HepG2 (cell line): ENCODE data around the gene ACOXL. TPM values are rescaled to one million over a fixed set of nuclear protein-coding genes. Genes with fewer than 3 reads are reported as not detected.

ENCODE experiments used
- ARHGAP35 ChIP-seq: sonication (generic); formaldehyde crosslinking; IDR thresholded peaks from 2 replicates; pipeline ENCODE4 v1.9.0; 2022; ENCODE audit warnings: mild to moderate bottlenecking, inconsistent platforms, moderate library complexity, missing genetic modification reagents, borderline replicate concordance
- BORCS8-MEF2B ChIP-seq: sonication (generic); formaldehyde crosslinking; IDR thresholded peaks from 2 replicates; pipeline ENCODE4 v1.8.0; 2022; ENCODE audit warnings: mild to moderate bottlenecking, missing genetic modification reagents
- BRF2 ChIP-seq: sonication (generic); formaldehyde crosslinking; IDR thresholded peaks from 2 replicates; pipeline ENCODE4 v1.8.1; 2022; ENCODE audit warnings: mild to moderate bottlenecking, missing genetic modification reagents
- CEBPG ChIP-seq: IDR thresholded peaks from 2 replicates; pipeline ENCODE4 v1.6.1; 2016
- GABPA ChIP-seq, 2 experiments: IDR thresholded peaks; 2 replicates each; pipeline ENCODE4 v1.6.1; 2011 to 2016; ENCODE audit warnings: low read depth in 2 of 2, low read length in 1 of 2, missing biosample characterization in 1 of 2, missing genetic modification characterization in 1 of 2
- HNF1B ChIP-seq: sonication (generic); formaldehyde crosslinking; IDR thresholded peaks from 2 replicates; pipeline ENCODE4 v1.5.1; 2020; ENCODE audit warnings: mild to moderate bottlenecking, moderate library complexity, missing genetic modification reagents
- MED8 ChIP-seq: sonication (generic); formaldehyde crosslinking; IDR thresholded peaks from 2 replicates; pipeline ENCODE4 v1.8.1; 2023; ENCODE audit warnings: mild to moderate bottlenecking, missing genetic modification reagents; ENCODE audit not compliant: insufficient replicate concordance
- MEIS2 ChIP-seq: sonication (generic); formaldehyde crosslinking; IDR thresholded peaks from 2 replicates; pipeline ENCODE4 v1.9.0; 2021; ENCODE audit warnings: mild to moderate bottlenecking, missing genetic modification reagents
- NFRKB ChIP-seq: fragments of 450-650 bp; IDR thresholded peaks from 2 replicates; pipeline ENCODE4 v1.6.1; 2017
- PCBP1 ChIP-seq: fragments of 200-400 bp; formaldehyde crosslinking; IDR thresholded peaks from 2 replicates; pipeline ENCODE4 v1.6.1; 2017; ENCODE audit warnings: mild to moderate bottlenecking, low read depth, low read length, borderline replicate concordance
- PCBP2 ChIP-seq: fragments of 200-400 bp; formaldehyde crosslinking; optimal IDR thresholded peaks from 2 replicates; pipeline ENCODE3; 2018; ENCODE audit warnings: low read length, low read depth; ENCODE audit not compliant: poor library complexity, severe bottlenecking
- REL ChIP-seq: sonication (generic); formaldehyde crosslinking; conservative IDR thresholded peaks from 2 replicates; pipeline ENCODE4 v1.8.0; 2022; ENCODE audit warnings: mild to moderate bottlenecking, missing genetic modification reagents, moderate library complexity
- SNAI1 ChIP-seq: sonication (generic); formaldehyde crosslinking; IDR thresholded peaks from 2 replicates; pipeline ENCODE4 v1.5.0; 2020; ENCODE audit warnings: mild to moderate bottlenecking, missing genetic modification reagents, borderline replicate concordance
- TBP ChIP-seq: sonication (generic); formaldehyde crosslinking; IDR thresholded peaks from 2 replicates; pipeline ENCODE4 v1.5.0; 2020; ENCODE audit warnings: missing genetic modification reagents
- THAP11 ChIP-seq: IDR thresholded peaks from 2 replicates; pipeline ENCODE4 v1.6.1; 2016; ENCODE audit warnings: missing biosample characterization, missing genetic modification reagents
- ZBED4 ChIP-seq: sonication (generic); formaldehyde crosslinking; IDR thresholded peaks from 2 replicates; pipeline ENCODE4 v1.4.0; 2020; ENCODE audit warnings: missing genetic modification reagents, borderline replicate concordance
- ZBTB20 ChIP-seq: sonication (generic); formaldehyde crosslinking; IDR thresholded peaks from 2 replicates; pipeline ENCODE4 v1.8.1; 2023; ENCODE audit warnings: missing genetic modification reagents, low read depth, mild to moderate bottlenecking, borderline replicate concordance
- ZFP36L2 ChIP-seq: sonication (generic); formaldehyde crosslinking; IDR thresholded peaks from 2 replicates; pipeline ENCODE4 v1.4.0; 2020; ENCODE audit warnings: missing genetic modification reagents
- ZNF234 ChIP-seq: sonication (generic); formaldehyde crosslinking; conservative IDR thresholded peaks from 2 replicates; pipeline ENCODE4 v1.5.1; 2020; ENCODE audit warnings: mild to moderate bottlenecking, missing genetic modification reagents
- ZNF24 ChIP-seq: fragments of 450-650 bp; IDR thresholded peaks from 2 replicates; pipeline ENCODE4 v1.6.1; 2017; ENCODE audit warnings: antibody characterized with exemption, mild to moderate bottlenecking
- ZNF335 ChIP-seq: sonication (generic); formaldehyde crosslinking; IDR thresholded peaks from 2 replicates; pipeline ENCODE4 v1.4.0; 2020; ENCODE audit warnings: missing genetic modification reagents
- ZNF350 ChIP-seq: sonication (generic); formaldehyde crosslinking; IDR thresholded peaks from 2 replicates; pipeline ENCODE4 v1.4.0; 2020; ENCODE audit warnings: mild to moderate bottlenecking, low read depth, missing genetic modification reagents, borderline replicate concordance
- ZNF607 ChIP-seq: sonication (generic); formaldehyde crosslinking; IDR thresholded peaks from 2 replicates; pipeline ENCODE4 v1.5.1; 2020; ENCODE audit warnings: missing genetic modification reagents, mild to moderate bottlenecking, borderline replicate concordance
- ZNF660 ChIP-seq: sonication (generic); formaldehyde crosslinking; IDR thresholded peaks from 2 replicates; pipeline ENCODE4 v1.5.1; 2020; ENCODE audit warnings: mild to moderate bottlenecking, low read depth, missing genetic modification reagents, borderline replicate concordance
- ZNF670 ChIP-seq: sonication (generic); formaldehyde crosslinking; IDR thresholded peaks from 2 replicates; pipeline ENCODE4 v1.8.0; 2022; ENCODE audit warnings: mild to moderate bottlenecking, missing genetic modification reagents, borderline replicate concordance
- ZNF713 ChIP-seq: sonication (generic); formaldehyde crosslinking; IDR thresholded peaks from 2 replicates; pipeline ENCODE4 v1.4.0; 2020; ENCODE audit warnings: mild to moderate bottlenecking, missing genetic modification reagents
- ZNF724P ChIP-seq: sonication (generic); formaldehyde crosslinking; IDR thresholded peaks from 2 replicates; pipeline ENCODE4 v1.8.0; 2022; ENCODE audit warnings: missing genetic modification reagents, borderline replicate concordance
- polyA plus RNA-seq, 8 experiments: library from polyadenylated mRNA; depleted of rRNA in 3 of 8; stranded (reverse) in 7 of 8; unstranded in 1 of 8; fragments of >200 nt; fragmentation: Illumina TruSeq in 4 of 8; extraction: Trizol in 4 of 8; gene quantifications; 2 replicates each; pipeline versions ENCODE4 v1.2.1 to v1.2.3, GENCODE V29; 2011 to 2016; ENCODE audit warnings: low read depth in 4 of 8, missing spikeins in 1 of 8, mixed read lengths in 1 of 8; ENCODE audit not compliant: insufficient read depth in 1 of 8
- total RNA-seq, 5 experiments: library from RNA; depleted of rRNA; stranded (reverse); fragments of >200 nt; fragmentation: Illumina TruSeq; extraction: Trizol; gene quantifications; 2 replicates each; pipeline ENCODE4 v1.2.3, GENCODE V29; 2016; ENCODE audit warnings: low read depth in 1 of 5

Gene ACOXL
- total and polyA plus RNA-seq, 2 of the 13 experiments (the other 11 are each of a cell fraction or from before 2014, with no cell fraction given), result not detected

- TF ChIP-seq BORCS8-MEF2B (CRISPR knock-in tag), result no peak
- no peak for TF ChIP-seq PCBP2
- TF ChIP-seq ZNF607 (CRISPR knock-in tag), result no peak
- no peak for TF ChIP-seq ZNF713 (CRISPR knock-in tag)
- TF ChIP-seq ZNF24, result no peak
- TF ChIP-seq MEIS2 (CRISPR knock-in tag), result no peak
- TF ChIP-seq ARHGAP35, result no peak
- TF ChIP-seq HNF1B (CRISPR knock-in tag), result no peak
- no peak for TF ChIP-seq ZNF724P (CRISPR knock-in tag)
- TF ChIP-seq GABPA (IDR thresholded peaks at IDR 0.05; ENCODE audit: low read depth, low read length), result no peak
- no peak for TF ChIP-seq GABPA (CRISPR knock-in tag; IDR thresholded peaks at IDR 0.05; ENCODE audit: low read depth)
- no peak for TF ChIP-seq PCBP1
- no peak for TF ChIP-seq ZNF234
- no peak for TF ChIP-seq ZNF660 (CRISPR knock-in tag)
- TF ChIP-seq ZNF670 (CRISPR knock-in tag), result no peak
- TF ChIP-seq ZBED4 (CRISPR knock-in tag), result no peak
- TF ChIP-seq ZFP36L2 (CRISPR knock-in tag), result no peak
- no peak for TF ChIP-seq NFRKB
- TF ChIP-seq ZNF335, result no peak
- no peak for TF ChIP-seq SNAI1 (CRISPR knock-in tag)
- no peak for TF ChIP-seq ZBTB20 (CRISPR knock-in tag)
- no peak for TF ChIP-seq REL (CRISPR knock-in tag)
- TF ChIP-seq TBP (CRISPR knock-in tag), result no peak
- TF ChIP-seq CEBPG (CRISPR knock-in tag), result no peak
- no peak for TF ChIP-seq MED8 (CRISPR knock-in tag)
- TF ChIP-seq THAP11, result peak; percentile 67
- no peak for TF ChIP-seq ZNF350
- TF ChIP-seq BRF2 (CRISPR knock-in tag), result no peak
These were observed 36.2 kb downstream of the ACOXL start (continued) for GRCh38 chr2:110768591-110768990.
